HG02885 (cell line): Measurements from ENCODE around the gene CFAP46.

Experiments used
- ATAC-seq: cut with Tn5 transposase; IDR thresholded peaks from one replicate; pipeline ENCODE4 v1.9.1; 2021; ENCODE audit warnings: mild to moderate bottlenecking; ENCODE audit not compliant: unreplicated experiment, poor library complexity

CFAP46 gene

DNA sequence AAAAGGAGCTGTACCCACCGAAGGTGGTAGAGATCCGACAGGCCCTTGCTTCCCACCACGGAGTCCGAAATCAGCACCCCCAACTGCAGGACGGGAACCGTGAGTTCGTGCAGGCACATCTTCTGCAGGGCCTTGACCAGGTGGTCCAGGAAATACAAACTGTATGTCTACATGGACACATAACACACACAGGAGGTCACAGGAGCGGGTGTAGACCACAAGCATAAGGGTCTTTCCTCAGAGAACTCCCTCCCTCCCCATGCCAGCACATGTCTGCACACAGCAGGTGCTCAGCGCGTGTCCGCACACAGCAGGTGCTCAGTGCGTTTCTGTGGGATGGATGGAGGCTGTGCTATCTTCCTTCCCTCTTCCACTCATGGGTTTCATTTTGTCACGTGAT is 69.7 kb downstream of the CFAP46 start:
- no peak for ATAC-seq

GRCh38 chr10:132870426-132870825 is 71.9 kb downstream of the CFAP46 start:
- ATAC-seq = no peak

- no peak for ATAC-seq
Observed at GRCh38 chr10:132869621-132870020, 72.7 kb downstream of the CFAP46 start.

- no peak for ATAC-seq
Observed at GRCh38 chr10:132868995-132869394, 73.4 kb downstream of the CFAP46 start.

DNA sequence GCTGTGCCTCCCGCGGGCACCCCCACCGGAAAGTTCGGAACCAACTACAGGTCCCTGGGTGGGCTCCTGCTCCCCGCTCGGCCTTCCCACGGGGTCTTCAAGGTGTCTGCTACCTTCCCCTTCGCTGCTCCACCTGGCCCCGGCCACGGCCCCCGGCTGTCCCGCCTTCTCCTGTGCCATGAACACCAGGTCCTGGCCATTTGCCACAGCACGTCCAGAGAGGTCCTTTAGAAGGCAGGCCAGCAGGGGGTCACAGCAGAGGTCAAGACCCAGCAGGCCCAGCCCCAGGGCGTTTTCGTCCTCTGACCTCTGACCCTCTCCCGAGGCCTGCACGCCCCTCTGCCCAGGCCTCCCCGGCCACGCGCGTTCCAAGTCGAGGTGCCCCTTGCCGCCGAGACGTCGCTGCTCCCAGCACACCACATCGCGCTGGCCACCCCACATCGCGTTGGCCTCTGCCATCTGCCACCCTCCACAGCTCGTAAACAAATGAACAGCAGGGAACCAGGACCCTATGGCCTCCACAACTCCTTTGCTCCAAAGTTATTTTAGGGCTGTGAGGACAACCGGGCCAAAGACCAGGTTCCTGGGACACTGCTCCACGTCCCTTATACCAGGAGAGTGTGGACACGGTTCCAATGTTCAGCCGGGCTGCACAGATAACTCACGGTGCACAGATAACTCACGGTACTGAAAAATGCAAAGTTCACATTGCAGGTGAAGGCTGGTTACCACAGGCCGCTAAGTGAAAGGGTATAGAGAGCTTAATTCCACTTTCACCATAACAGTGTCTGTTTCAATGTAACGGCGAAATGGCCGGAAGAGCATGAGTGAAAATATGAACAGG is 74.3 kb downstream of the CFAP46 start:
- no peak for ATAC-seq

GRCh38 chr10:132866601-132867381 is 75.6 kb downstream of the CFAP46 start:
- no peak for ATAC-seq

- ATAC-seq = no peak
Observed at GRCh38 chr10:132865851-132866600, 76.3 kb downstream of the CFAP46 start.

- ATAC-seq = no peak
Observed at GRCh38 chr10:132865171-132865631, 77.2 kb downstream of the CFAP46 start.

GRCh38 chr10:132862485-132863420 is 79.6 kb downstream of the CFAP46 start:
- no peak for ATAC-seq

GRCh38 chr10:132861884-132862461 is 80.4 kb downstream of the CFAP46 start:
- no peak for ATAC-seq

- ATAC-seq = no peak
Observed at GRCh38 chr10:132861116-132861691, 81.2 kb downstream of the CFAP46 start.

GRCh38 chr10:132860532-132860931 is 81.8 kb downstream of the CFAP46 start:
- ATAC-seq = no peak

- no peak for ATAC-seq
Observed at GRCh38 chr10:132859084-132859855, 83.1 kb downstream of the CFAP46 start.

DNA sequence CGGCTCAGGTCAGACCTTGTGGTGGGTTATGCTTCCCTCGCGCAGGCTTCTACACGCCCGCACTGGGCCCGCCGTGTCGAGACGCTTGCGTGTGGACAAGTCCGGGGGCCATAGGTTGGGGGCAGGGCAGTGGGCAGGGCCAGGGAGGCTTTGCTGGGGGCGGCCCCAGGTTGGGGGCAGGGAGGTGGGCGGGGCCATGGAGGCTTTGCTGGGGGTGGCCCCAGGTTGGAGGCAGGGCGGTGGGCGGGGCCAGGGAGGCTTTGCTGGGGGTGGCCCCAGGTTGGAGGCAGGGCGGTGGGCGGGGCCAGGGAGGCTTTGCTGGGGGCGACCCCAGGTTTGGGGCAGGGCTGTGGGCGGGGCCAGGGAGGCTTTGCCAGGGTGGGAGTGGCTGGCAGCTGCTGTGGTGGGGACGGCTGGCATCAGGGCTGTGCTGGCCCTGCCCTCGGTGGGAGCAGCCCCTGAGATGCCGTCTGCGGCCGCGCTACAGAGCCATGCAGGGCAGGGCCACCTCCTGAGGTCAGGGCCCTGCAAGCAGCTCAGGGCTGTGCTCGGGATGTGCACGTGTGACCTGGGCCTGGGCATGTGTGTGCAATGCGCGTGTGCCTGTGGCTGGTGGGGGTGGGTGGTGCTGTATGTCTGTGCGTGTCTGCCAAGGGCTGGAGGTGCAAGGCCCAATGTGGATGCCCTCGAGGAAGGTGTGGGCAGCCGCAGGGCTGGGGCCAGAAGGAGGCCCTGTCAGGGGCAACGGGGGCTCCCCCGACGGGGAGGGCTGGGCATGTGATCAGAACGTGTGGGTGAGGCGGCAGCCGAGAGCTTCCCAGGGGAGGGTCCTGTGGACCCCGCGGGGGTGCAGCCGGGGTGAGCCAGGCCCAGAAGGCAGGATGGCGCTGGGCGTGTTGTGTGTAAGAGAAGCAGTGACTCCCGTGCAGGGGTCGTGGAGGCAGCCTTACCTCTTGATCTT is 84.0 kb downstream of the CFAP46 start:
- ATAC-seq = no peak

- ATAC-seq = no peak
Observed at GRCh38 chr10:132856869-132857524, 85.4 kb downstream of the CFAP46 start.

- no peak for ATAC-seq
Observed at GRCh38 chr10:132855889-132856288, 86.5 kb downstream of the CFAP46 start.

DNA sequence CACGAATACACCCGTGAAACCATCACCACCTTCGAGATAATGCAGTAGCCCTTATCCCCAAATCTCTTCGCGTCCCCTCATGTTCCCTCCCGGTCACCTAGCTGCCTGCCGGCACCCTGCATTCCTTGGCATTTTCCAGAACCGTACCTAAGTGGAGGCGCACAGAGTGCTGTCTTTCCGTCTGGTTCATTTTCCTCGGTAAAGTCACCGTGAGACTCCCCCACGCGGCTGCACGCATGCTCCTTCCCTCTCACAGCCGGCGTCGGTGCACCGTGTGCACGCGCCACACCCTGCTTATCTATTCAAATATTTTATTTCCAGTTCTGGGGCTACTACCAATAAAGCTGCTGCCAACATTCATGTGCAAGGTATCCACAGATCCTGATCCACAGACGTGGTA is 90.9 kb downstream of the CFAP46 start:
- no peak for ATAC-seq
